Mesothelial cell of epicardium (in vitro differentiated cells): Measurements from ENCODE around the gene UGT1A1. TPM values are rescaled to one million over a fixed set of nuclear protein-coding genes. Genes with fewer than 3 reads are reported as not detected.

ENCODE experiments used
- DNase-seq, 2 experiments: peaks; one replicate each; pipeline ENCODE4 v3.0.0; 2021; ENCODE audit warnings: low spot score in 2 of 2; ENCODE audit not compliant: unreplicated experiment in 2 of 2
- H3K27ac Mint-ChIP-seq: 2 replicates; pipeline ENCODE4 v1.8.0; 2021; ENCODE audit warnings: mixed read lengths
- H3K27me3 Mint-ChIP-seq: 2 replicates; pipeline ENCODE4 v1.8.0; 2021; ENCODE audit warnings: low read depth, mixed read lengths
- H3K36me3 Mint-ChIP-seq: 2 replicates; pipeline ENCODE4 v1.8.0; 2021; ENCODE audit warnings: mixed read lengths
- H3K4me1 Mint-ChIP-seq: 2 replicates; pipeline ENCODE4 v1.8.0; 2021; ENCODE audit warnings: mixed read lengths
- H3K4me3 Mint-ChIP-seq: 2 replicates; pipeline ENCODE4 v1.8.0; 2021; ENCODE audit warnings: mild to moderate bottlenecking, moderate library complexity, mixed read lengths
- H3K9me3 Mint-ChIP-seq: 2 replicates; pipeline ENCODE4 v1.8.0; 2021; ENCODE audit warnings: mixed read lengths
- total RNA-seq: library from RNA; stranded (reverse); gene quantifications from 3 replicates; pipeline ENCODE4 v1.2.1, GENCODE V29; 2021
- TF ChIP-seq, protein P1 (sequence below): fragments of 200-600 bp; sonication (generic); IDR thresholded peaks from one replicate; pipeline ENCODE4 v1.5.0; 2021; ENCODE audit warnings: antibody characterized with exemption; ENCODE audit not compliant: unreplicated experiment

The UGT1A1 gene
- total RNA-seq, 1 donor from 2014 or later, result not detected

DNA sequence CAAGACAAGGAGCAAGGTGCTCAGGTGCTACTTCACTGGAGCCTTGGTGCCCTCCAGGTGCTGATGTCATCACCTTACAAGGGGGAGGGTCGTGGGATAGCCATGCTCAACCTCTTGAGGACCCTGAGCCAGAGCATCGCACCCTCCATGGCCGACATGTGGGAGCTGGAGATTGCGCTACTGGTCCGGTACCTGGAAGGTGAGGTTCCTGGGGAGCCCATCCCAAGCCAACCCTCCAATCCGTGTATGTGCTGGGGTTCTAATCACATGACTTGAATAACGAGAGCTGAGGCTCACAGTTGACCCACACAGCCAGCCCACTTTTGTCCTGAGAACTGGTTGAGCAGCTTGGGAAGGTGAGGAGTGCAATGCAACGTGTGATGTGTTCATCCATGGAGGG, 43.9 kb downstream of the UGT1A1 start:
- Mint-ChIP-seq H3K4me3 (no peak overlapping the region), H3K4me1 (no peaks in the 10 kb centered on the region), H3K36me3 (no peaks in the 10 kb centered on the region), H3K27me3 (peaks cover 40% of the 10 kb centered on the region), H3K9me3 (peaks cover 6% of the 10 kb centered on the region), H3K27ac (no peak overlapping the region)
- TF ChIP-seq, protein P1, sequence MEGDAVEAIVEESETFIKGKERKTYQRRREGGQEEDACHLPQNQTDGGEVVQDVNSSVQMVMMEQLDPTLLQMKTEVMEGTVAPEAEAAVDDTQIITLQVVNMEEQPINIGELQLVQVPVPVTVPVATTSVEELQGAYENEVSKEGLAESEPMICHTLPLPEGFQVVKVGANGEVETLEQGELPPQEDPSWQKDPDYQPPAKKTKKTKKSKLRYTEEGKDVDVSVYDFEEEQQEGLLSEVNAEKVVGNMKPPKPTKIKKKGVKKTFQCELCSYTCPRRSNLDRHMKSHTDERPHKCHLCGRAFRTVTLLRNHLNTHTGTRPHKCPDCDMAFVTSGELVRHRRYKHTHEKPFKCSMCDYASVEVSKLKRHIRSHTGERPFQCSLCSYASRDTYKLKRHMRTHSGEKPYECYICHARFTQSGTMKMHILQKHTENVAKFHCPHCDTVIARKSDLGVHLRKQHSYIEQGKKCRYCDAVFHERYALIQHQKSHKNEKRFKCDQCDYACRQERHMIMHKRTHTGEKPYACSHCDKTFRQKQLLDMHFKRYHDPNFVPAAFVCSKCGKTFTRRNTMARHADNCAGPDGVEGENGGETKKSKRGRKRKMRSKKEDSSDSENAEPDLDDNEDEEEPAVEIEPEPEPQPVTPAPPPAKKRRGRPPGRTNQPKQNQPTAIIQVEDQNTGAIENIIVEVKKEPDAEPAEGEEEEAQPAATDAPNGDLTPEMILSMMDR, result no peak
- DNase-seq, result peak in 1 of 2 experiments; percentile 31

DNA sequence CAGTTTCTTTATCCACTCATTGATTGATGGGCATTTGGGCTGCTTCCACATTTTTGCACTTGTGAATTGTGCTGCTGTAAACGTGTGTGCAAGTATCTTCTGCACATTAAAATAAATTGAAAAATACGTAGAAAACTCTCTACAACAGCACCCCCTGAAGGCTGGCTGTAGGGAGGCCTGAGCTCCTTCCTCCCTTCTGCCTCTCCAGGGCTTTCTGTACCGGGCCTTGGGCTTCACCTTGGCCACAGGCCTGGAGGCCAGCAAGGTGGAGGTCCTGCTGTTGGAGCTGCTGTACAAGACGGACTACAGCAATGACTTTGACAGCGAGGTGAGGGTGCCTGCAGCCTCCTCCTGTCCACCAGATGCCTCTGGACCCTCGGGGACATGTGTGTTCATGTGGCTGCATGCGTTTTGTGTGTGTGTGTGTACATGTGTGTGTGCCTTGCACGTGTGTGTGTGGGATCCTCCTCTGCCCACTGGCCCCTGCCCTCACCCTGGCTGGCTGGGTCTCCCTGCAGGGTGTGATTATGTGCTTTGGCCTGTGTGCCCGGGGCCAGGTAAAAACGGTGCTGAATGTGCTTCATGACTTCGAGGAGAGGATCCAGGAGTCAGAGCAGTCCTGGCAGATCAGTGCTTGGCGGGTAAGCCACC, 47.3 kb downstream of the UGT1A1 start:
- Mint-ChIP-seq H3K9me3 (no peaks in the 10 kb centered on the region), H3K27ac (no peak overlapping the region)

DNA sequence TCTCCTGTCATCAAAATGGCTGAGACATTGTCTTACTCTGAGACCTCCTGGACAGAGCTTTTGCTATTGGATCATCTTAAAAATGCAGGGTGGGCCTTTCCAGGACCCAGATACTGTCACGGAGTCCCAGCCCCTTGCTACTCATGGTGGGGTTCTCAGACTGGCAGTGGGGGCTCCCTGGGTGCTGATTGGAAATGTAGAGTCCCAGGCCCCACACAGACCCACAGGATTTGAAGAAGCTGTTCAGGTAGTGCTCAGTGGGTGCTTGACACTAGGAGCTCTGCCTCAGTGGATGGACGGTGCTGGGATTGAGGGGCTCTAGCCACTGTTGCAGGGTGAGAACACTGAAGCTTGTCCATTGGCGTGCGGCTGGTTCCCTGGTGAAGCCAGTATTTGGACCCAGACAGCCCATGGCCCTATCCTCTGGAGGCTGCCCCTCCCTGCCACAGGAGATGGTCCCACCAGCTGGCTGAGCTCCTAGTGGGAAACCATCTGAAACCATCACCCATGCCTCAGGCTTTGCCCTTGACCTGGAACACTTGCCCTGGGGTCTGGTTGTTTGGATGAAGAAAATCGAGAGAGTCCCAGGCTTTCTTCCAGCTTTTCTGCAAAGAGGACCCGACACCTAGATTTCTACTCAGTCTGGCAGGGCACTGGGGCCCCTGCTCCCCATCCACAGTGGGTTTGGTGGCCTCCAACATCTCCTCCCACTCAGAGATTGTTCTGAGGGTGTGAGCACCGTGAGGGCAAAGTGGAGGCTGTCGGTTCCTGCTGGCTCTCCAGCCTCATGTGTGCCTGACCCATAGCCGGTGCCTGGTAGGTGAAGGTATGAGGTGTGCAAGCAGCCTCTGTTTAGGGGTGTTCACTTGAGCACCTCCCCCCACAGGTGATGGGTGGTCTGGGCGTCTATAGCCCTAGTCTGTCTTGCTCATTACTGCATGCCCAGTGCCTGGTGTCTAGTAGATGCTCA, 48.2 kb downstream of the UGT1A1 start:
- Mint-ChIP-seq H3K4me1 (no peaks in the 10 kb centered on the region), H3K27ac (no peak overlapping the region), H3K36me3 (no peaks in the 10 kb centered on the region), H3K9me3 (no peaks in the 10 kb centered on the region), H3K27me3 (peaks cover 59% of the 10 kb centered on the region), H3K4me3 (no peak overlapping the region)
- TF ChIP-seq, protein P1, result no peak
- peak in 1 of 2 experiments; percentile 21 for DNase-seq

More for the DNA sequence above, 47.3 kb downstream of the UGT1A1 start:
- TF ChIP-seq, protein P1, result no peak
- DNase-seq, result peak in 1 of 2 experiments; percentile 25
- Mint-ChIP-seq H3K4me3 (no peak overlapping the region), H3K27me3 (peaks cover 59% of the 10 kb centered on the region), H3K4me1 (no peaks in the 10 kb centered on the region), H3K36me3 (no peaks in the 10 kb centered on the region)

DNA sequence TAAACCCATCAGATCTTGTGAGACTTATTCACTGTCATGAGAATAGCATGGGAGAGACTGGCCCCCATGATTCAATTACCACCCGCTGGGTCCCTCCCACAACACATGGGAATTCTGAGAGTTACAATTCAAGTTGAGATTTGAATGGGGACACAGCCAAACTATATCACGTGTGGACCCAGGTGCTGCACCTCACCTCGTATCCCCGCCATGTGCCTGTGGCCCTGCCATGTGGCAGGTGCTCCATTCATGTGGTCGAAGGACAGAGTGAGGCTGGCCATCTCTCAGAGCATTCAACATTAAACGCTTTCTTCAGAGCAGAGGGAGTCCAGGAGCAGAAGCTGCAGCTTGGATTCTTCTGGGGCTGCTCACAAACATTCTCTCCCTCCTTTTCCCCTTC, 50.3 kb downstream of the UGT1A1 start:
- TF ChIP-seq, protein P1, result no peak
- Mint-ChIP-seq H3K36me3 (peaks cover 3% of the 10 kb centered on the region), H3K4me3 (no peak overlapping the region), H3K9me3 (peaks cover 3% of the 10 kb centered on the region), H3K27me3 (peaks cover 39% of the 10 kb centered on the region), H3K4me1 (no peaks in the 10 kb centered on the region), H3K27ac (no peak overlapping the region)
- DNase-seq, result no peak

DNA sequence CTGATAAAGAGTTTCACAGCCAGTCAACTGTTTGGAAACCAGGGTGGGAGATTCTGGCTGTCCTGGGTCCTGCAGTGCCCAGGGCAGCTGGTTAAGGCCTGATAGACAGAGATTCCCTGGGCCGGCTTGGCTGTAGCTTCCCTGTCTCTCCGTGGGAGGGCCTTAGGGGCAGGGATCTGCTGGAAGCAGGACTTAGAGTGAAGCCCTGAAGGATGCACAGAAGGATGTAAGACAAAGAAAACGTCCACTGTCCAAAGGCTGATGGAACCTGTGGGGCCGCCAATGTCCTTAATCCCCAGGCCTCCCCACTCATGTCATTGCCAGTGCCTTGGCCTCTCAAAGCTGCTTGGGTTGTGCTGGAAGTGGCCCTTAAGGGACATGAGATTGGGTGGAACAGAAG, 51.0 kb downstream of the UGT1A1 start:
- Mint-ChIP-seq H3K27me3 (peaks cover 34% of the 10 kb centered on the region), H3K27ac (no peak overlapping the region), H3K36me3 (peaks cover 3% of the 10 kb centered on the region), H3K4me3 (no peak overlapping the region), H3K4me1 (peaks cover 3% of the 10 kb centered on the region), H3K9me3 (peaks cover 10% of the 10 kb centered on the region)
- peak in 1 of 2 experiments; percentile 17 for DNase-seq
- TF ChIP-seq, protein P1, result no peak
